Subcutaneous adipose tissue (tissue), 4 donors: Measurements from ENCODE around the gene ZNF267. TPM values are rescaled to one million over a fixed set of nuclear protein-coding genes. Genes with fewer than 3 reads are reported as not detected.

Source experiments
- CTCF ChIP-seq: fragments of 450-650 bp; IDR thresholded peaks from one replicate; pipeline ENCODE4 v1.5.1; 2016; ENCODE audit warnings: low read depth, mild to moderate bottlenecking, control low read depth, antibody characterized with exemption, moderate library complexity
- total RNA-seq, 4 donors: library from RNA; depleted of rRNA; stranded (reverse); fragments of >200 nt; gene quantifications; one replicate each; pipeline ENCODE4 v1.1.0, GENCODE V29; 2016

Gene ZNF267
- total RNA-seq, 4 donors from 2014 or later, result 10.0 to 22.1 (median 12.8) TPM

GRCh38 chr16:31875112-31875803 is 1.7 kb downstream of the ZNF267 start:
- TF ChIP-seq CTCF, result no peak

GRCh38 chr16:31875928-31876547 is 2.4 kb downstream of the ZNF267 start:
- TF ChIP-seq CTCF, result no peak

GRCh38 chr16:31876951-31877828 is 3.6 kb downstream of the ZNF267 start:
- no peak for TF ChIP-seq CTCF

GRCh38 chr16:31877876-31878642 is 4.5 kb downstream of the ZNF267 start:
- no peak for TF ChIP-seq CTCF

GRCh38 chr16:31879937-31880321 is 6.3 kb downstream of the ZNF267 start:
- TF ChIP-seq CTCF, result no peak

- no peak for TF ChIP-seq CTCF
Measured at GRCh38 chr16:31880322-31880979, 6.8 kb downstream of the ZNF267 start.
